ENCODE measurements around the gene TMPRSS11B.

GRCh38 chr4:68184923-68185322 lies 60.6 kb downstream of the TMPRSS11B start:
- TF ChIP-seq CTCF (IDR thresholded peaks at IDR 0.05): no peak
- TF ChIP-seq POLR2A (IDR thresholded peaks at IDR 0.05): no peak
